ENCODE measurements around the gene SYNPO.

SYNPO gene

GRCh38 chr5:150615141-150615699, 25.2 kb upstream of the SYNPO start:
- Histone ChIP-seq H3K9me3 (ENCODE audit: severe bottlenecking) (no peaks in the 10 kb centered on the region), H3K4me3 (ENCODE audit: severe bottlenecking) (no peak overlapping the region), H3K27me3 (ENCODE audit: insufficient read depth, poor library complexity, severe bottlenecking) (no peaks in the 10 kb centered on the region), H3K27ac (ENCODE audit: poor library complexity, severe bottlenecking) (no peak overlapping the region), H3K36me3 (ENCODE audit: low read depth) (no peaks in the 10 kb centered on the region), H3K4me1 (ENCODE audit: insufficient read depth, poor library complexity, severe bottlenecking) (peaks cover 6% of the 10 kb centered on the region)
- TF ChIP-seq, protein P1, sequence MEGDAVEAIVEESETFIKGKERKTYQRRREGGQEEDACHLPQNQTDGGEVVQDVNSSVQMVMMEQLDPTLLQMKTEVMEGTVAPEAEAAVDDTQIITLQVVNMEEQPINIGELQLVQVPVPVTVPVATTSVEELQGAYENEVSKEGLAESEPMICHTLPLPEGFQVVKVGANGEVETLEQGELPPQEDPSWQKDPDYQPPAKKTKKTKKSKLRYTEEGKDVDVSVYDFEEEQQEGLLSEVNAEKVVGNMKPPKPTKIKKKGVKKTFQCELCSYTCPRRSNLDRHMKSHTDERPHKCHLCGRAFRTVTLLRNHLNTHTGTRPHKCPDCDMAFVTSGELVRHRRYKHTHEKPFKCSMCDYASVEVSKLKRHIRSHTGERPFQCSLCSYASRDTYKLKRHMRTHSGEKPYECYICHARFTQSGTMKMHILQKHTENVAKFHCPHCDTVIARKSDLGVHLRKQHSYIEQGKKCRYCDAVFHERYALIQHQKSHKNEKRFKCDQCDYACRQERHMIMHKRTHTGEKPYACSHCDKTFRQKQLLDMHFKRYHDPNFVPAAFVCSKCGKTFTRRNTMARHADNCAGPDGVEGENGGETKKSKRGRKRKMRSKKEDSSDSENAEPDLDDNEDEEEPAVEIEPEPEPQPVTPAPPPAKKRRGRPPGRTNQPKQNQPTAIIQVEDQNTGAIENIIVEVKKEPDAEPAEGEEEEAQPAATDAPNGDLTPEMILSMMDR (IDR thresholded peaks at IDR 0.05; ENCODE audit: poor library complexity, severe bottlenecking) = no peak
- DNase-seq (ENCODE audit: low spot score) = no peak
- no peak for ATAC-seq (ENCODE audit: low read depth)

DNA sequence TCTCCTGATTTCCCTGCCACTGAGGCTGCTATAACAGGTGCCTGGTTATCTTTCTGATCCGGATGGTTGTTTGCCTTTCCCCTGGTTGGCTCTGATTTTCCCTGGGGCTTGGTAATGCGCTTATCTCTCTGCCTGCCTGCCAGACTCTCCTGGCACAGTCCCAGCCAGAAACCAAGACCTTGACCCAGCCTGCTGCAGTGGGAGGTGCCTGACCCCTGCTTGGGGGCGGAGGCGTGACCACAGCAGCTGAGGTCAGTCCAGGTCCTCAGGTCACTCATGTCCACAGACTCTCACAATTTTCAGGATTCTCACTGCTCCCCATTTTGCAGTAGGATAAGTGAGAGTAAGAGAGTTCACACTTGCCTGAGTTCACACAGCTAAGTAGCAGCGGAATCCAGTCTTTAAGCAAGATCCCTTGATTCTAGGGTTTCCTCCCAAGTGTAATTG, 24.4 kb upstream of the SYNPO start:
- Histone ChIP-seq H3K9me3 (ENCODE audit: severe bottlenecking) (no peaks in the 10 kb centered on the region), H3K36me3 (ENCODE audit: low read depth) (no peaks in the 10 kb centered on the region), H3K4me1 (ENCODE audit: insufficient read depth, poor library complexity, severe bottlenecking) (peaks cover 6% of the 10 kb centered on the region), H3K27ac (ENCODE audit: poor library complexity, severe bottlenecking) (no peak overlapping the region), H3K4me3 (ENCODE audit: severe bottlenecking) (no peak overlapping the region), H3K27me3 (ENCODE audit: insufficient read depth, poor library complexity, severe bottlenecking) (no peaks in the 10 kb centered on the region)
- ATAC-seq (ENCODE audit: low read depth) (no peak; the same call in 2 of the 3 replicates), DNase-seq (ENCODE audit: low spot score) (no peak)
- TF ChIP-seq, protein P1 (IDR thresholded peaks at IDR 0.05; ENCODE audit: poor library complexity, severe bottlenecking) = no peak

DNA sequence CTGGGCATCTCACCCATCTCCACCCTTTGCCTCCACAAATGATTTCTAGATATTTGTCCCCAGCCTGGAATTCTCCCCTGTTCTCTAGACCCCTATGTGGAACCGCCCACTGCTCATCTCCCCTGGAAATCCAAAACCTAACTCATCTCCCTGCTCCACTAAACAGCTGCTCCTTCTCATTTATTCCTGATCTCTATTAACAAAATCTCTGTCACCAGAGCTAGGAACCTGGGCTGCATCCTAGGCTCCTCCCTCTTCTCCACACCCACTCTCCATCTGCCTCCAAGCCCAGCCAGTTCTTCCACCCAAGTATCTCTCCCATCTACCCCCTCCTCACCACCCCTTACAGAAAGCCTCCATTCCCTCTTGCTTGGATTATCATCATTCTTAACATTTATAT, 24.0 kb upstream of the SYNPO start:
- H3K4me3 ChIP-seq (ENCODE audit: severe bottlenecking) = no peak overlapping the region

DNA sequence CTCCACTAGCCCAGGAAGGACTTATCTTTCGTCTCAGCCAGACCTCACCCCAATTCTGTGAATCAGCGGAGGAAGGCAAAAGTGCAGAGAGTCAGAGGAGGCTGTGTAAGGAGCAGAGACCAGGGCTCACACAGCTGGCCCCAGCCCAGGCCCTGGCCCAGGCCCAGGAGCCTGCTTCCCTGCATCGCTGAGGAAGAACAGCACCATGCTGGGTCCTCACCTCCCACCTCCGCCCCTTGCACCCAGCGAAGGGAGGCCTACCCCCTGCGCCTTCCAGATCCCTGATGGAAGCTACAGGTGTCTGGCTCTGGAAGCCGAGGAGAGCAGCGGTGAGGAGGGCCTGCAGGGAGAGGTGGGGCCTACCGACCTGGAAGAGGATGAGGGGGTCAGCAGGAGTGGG, 22.3 kb upstream of the SYNPO start:
- Histone ChIP-seq H3K36me3 (ENCODE audit: low read depth) (no peaks in the 10 kb centered on the region), H3K27me3 (ENCODE audit: insufficient read depth, poor library complexity, severe bottlenecking) (no peaks in the 10 kb centered on the region), H3K27ac (ENCODE audit: poor library complexity, severe bottlenecking) (no peak overlapping the region), H3K9me3 (ENCODE audit: severe bottlenecking) (no peaks in the 10 kb centered on the region), H3K4me1 (ENCODE audit: insufficient read depth, poor library complexity, severe bottlenecking) (peaks cover 6% of the 10 kb centered on the region), H3K4me3 (ENCODE audit: severe bottlenecking) (no peak overlapping the region)
- DNase-seq (ENCODE audit: low spot score) (no peak), ATAC-seq (ENCODE audit: low read depth) (no peak)
- TF ChIP-seq, protein P1 (IDR thresholded peaks at IDR 0.05; ENCODE audit: poor library complexity, severe bottlenecking) = no peak

More for the DNA sequence above, 24.0 kb upstream of the SYNPO start:
- no peak overlapping the region for H3K27ac ChIP-seq (ENCODE audit: poor library complexity, severe bottlenecking)
- no peaks in the 10 kb centered on the region for H3K36me3 ChIP-seq (ENCODE audit: low read depth)
- peaks cover 6% of the 10 kb centered on the region for H3K4me1 ChIP-seq (ENCODE audit: insufficient read depth, poor library complexity, severe bottlenecking)
- DNase-seq (ENCODE audit: low spot score) = no peak
- no peak for ATAC-seq (ENCODE audit: low read depth)
- TF ChIP-seq, protein P1 (IDR thresholded peaks at IDR 0.05; ENCODE audit: poor library complexity, severe bottlenecking) = no peak
- no peaks in the 10 kb centered on the region for H3K9me3 ChIP-seq (ENCODE audit: severe bottlenecking)
- no peaks in the 10 kb centered on the region for H3K27me3 ChIP-seq (ENCODE audit: insufficient read depth, poor library complexity, severe bottlenecking)

DNA sequence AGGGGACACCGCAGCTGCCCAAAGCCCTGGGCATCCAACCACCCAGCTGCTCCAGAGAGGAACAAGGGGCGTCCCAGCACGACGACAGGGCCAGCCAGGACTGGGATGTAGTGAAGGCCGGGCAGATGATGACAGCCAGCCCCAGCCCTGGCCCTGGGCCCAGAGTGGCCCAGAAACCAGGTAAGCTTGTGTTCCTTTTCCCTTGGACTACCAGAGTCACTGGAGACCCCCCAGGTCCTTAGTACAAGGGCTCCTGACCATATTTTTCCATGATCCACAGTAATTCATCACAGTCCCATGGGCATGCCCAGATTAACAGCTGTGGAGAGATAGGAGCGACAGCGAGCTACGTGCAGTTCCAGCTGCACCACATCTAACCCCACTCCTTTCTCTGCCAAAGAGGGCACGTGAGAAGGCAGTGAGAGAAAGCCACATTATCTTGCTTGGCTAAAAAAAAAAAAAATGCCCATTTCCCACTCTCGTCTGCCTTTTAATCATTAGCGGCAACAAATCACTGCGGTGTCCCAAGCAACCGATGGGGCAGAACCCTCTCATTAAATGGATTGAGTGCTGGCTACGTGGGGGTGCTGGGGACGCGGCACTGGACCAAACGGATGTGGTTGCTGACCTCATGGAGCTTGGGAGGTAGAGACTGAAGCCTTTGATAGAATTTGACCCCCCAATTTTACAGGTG, 21.7 kb upstream of the SYNPO start:
- no peak for DNase-seq (ENCODE audit: low spot score)

More for the DNA sequence above, 21.7 kb upstream of the SYNPO start:
- Histone ChIP-seq H3K36me3 (ENCODE audit: low read depth) (no peaks in the 10 kb centered on the region), H3K27me3 (ENCODE audit: insufficient read depth, poor library complexity, severe bottlenecking) (no peaks in the 10 kb centered on the region), H3K4me1 (ENCODE audit: insufficient read depth, poor library complexity, severe bottlenecking) (peaks cover 6% of the 10 kb centered on the region), H3K9me3 (ENCODE audit: severe bottlenecking) (no peaks in the 10 kb centered on the region), H3K4me3 (ENCODE audit: severe bottlenecking) (no peak overlapping the region), H3K27ac (ENCODE audit: poor library complexity, severe bottlenecking) (no peak overlapping the region)
- no peak for ATAC-seq (ENCODE audit: low read depth)
- TF ChIP-seq, protein P1 (IDR thresholded peaks at IDR 0.05; ENCODE audit: poor library complexity, severe bottlenecking) = no peak

All from RWPE2 (cell line).